ENCODE results near the gene DOCK7.

- TF ChIP-seq POLR2A (IDR thresholded peaks at IDR 0.05; ENCODE audit: low read length), result no peak
- TF ChIP-seq GATA1 (IDR thresholded peaks at IDR 0.05; ENCODE audit: low read depth, low read length), result no peak
Observed at GRCh38 chr1:62561306-62561705, 126.9 kb downstream of the DOCK7 start.

Data from erythroblast (primary cell).